K562 (cell line): Measurements from ENCODE around the gene LRP6. TPM values are rescaled to one million over a fixed set of nuclear protein-coding genes. Genes with fewer than 3 reads are reported as not detected.
A peak's percentile ranks its signal among the peaks of the same experiment; 100 is the strongest.

Source experiments
- ATAC-seq: fragments of 200-7000 bp; cut with Tn5 transposase; 3 replicates; pipeline ENCODE4 v1.9.1; 2020; ENCODE audit warnings: moderate library complexity
- BruUV-seq: library from RNA; stranded (reverse); fragments of 400-500 nt; replicated peaks from 2 replicates; lab custom pipeline; 2021; lab: Mats Ljungman, UMichigan
- CTCF ChIA-PET: fragments of 300-600 bp; formaldehyde crosslinking; extraction: SDS; loops from one replicate; lab custom pipeline; 2021; ENCODE audit warnings: low intra/inter-chr PET ratio; lab: Yijun Ruan, JAX
- POLR2A ChIA-PET: fragments of 300-600, 350-650 bp; sonication (Branson Sonifier 250); formaldehyde crosslinking; extraction: SDS; loops from one replicate; lab custom pipeline; 2021; ENCODE audit warnings: antibody characterized with exemption, inconsistent platforms; lab: Yijun Ruan, JAX
- DNase-seq, 4 experiments: peaks; one replicate each; pipeline versions ENCODE4 v3.0.0 to v3.0.0-alpha.2; 2011 to 2018; ENCODE audit warnings: low spot score in 3 of 4, mixed read lengths in 3 of 4; ENCODE audit errors: extremely low read depth in 1 of 4
- FAIRE-seq: peaks from 2 replicates; lab custom pipeline; 2011; peaks lifted over from hg19 to GRCh38; lab: Jason Lieb, UNC
- H2AFZ ChIP-seq: 2 replicates; pipeline ENCODE4 v1.6.0; 2011; ENCODE audit warnings: low read depth, low read length, control low read depth, inconsistent platforms
- H3K27ac ChIP-seq: fragments of 200-600 bp; 3 replicates; pipeline ENCODE4 v1.8.0; 2011; ENCODE audit warnings: low read depth, mild to moderate bottlenecking, control low read depth, inconsistent platforms, low read length, moderate library complexity, mixed read lengths; ENCODE audit errors: extremely low read depth
- H3K27me3 ChIP-seq, 2 experiments: fragments of 300-600 bp in 1 of 2; 2 replicates in 1 of 2; 3 replicates in 1 of 2; pipeline versions ENCODE4 v1.6.0 to v1.8.0; 2011; ENCODE audit warnings: inconsistent platforms in 2 of 2, low read length in 2 of 2, mild to moderate bottlenecking in 1 of 2, mixed read lengths in 1 of 2, moderate library complexity in 1 of 2; ENCODE audit not compliant: control insufficient read depth in 2 of 2, insufficient read depth in 2 of 2
- H3K36me3 ChIP-seq: fragments of 300-600 bp; 3 replicates; pipeline ENCODE4 v1.8.0; 2011; ENCODE audit warnings: mild to moderate bottlenecking, low read length, inconsistent platforms; ENCODE audit not compliant: control insufficient read depth, insufficient read depth
- H3K4me1 ChIP-seq, 2 experiments: fragments of 200-600 bp in 1 of 2; replicated peaks in 1 of 2; 2 replicates in 1 of 2; 3 replicates in 1 of 2; pipeline versions ENCODE4 v1.5.1 to v1.8.0; 2011; ENCODE audit warnings: inconsistent platforms in 2 of 2, low read length in 2 of 2, mild to moderate bottlenecking in 1 of 2, mixed read lengths in 1 of 2, moderate library complexity in 1 of 2; ENCODE audit not compliant: control insufficient read depth in 2 of 2, insufficient read depth in 2 of 2
- H3K4me2 ChIP-seq: 2 replicates; pipeline ENCODE4 v1.6.1; 2011; ENCODE audit warnings: low read length, control low read depth, inconsistent platforms, mixed read lengths; ENCODE audit not compliant: insufficient read depth
- H3K4me3 ChIP-seq: fragments of 200-600 bp; sonication (generic), shearing (Covaris generic); 2 replicates; pipeline ENCODE4 v1.5.1; 2016; ENCODE audit warnings: control low read depth, inconsistent platforms
- H3K79me2 ChIP-seq: fragments of 200-600 bp; 3 replicates; pipeline ENCODE4 v1.8.0; 2011; ENCODE audit warnings: low read length, inconsistent platforms; ENCODE audit not compliant: control insufficient read depth, insufficient read depth
- H3K9ac ChIP-seq, 2 experiments: 2 replicates each; pipeline versions ENCODE4 v1.6.0 to v1.6.1; 2011; ENCODE audit warnings: low read depth in 2 of 2, low read length in 2 of 2, control low read depth in 1 of 2, inconsistent platforms in 1 of 2, mild to moderate bottlenecking in 1 of 2, mixed read lengths in 1 of 2; ENCODE audit not compliant: insufficient read depth in 1 of 2
- H3K9me1 ChIP-seq: one replicate; pipeline ENCODE4 v1.6.0; 2011; ENCODE audit warnings: inconsistent platforms, mild to moderate bottlenecking, low read length, moderate library complexity; ENCODE audit not compliant: control insufficient read depth, insufficient read depth
- H3K9me3 ChIP-seq: replicated peaks from 2 replicates; pipeline ENCODE4 v1.5.1; 2011; ENCODE audit warnings: low read depth, low read length, inconsistent platforms; ENCODE audit not compliant: control insufficient read depth, insufficient read depth
- H4K20me1 ChIP-seq: replicated peaks from 2 replicates; pipeline ENCODE4 v1.6.1; 2011; ENCODE audit warnings: low read length, inconsistent platforms, mixed read lengths; ENCODE audit not compliant: control insufficient read depth, insufficient read depth
- ATF4 ChIP-seq: fragments of 450-650 bp; formaldehyde crosslinking; IDR thresholded peaks from 2 replicates; pipeline ENCODE4 v1.4.0; 2022; ENCODE audit warnings: mild to moderate bottlenecking, moderate library complexity
- BHLHE40 ChIP-seq: IDR thresholded peaks from 2 replicates; pipeline ENCODE4 v1.6.1; 2011; ENCODE audit warnings: low read length, improper control_type of control experiment
- CBFA2T3 ChIP-seq: fragments of 450-650 bp; IDR thresholded peaks from 2 replicates; pipeline ENCODE4 v1.6.1; 2017
- HMG20B ChIP-seq: fragments of 250-450 bp; sonication (Bioruptor Pico); IDR thresholded peaks from 2 replicates; pipeline ENCODE4 v1.5.0; 2021; ENCODE audit warnings: mild to moderate bottlenecking
- KDM4B ChIP-seq, 2 experiments: fragments of 450-650 bp in 1 of 2; sonication (generic) in 1 of 2; IDR thresholded peaks; 2 replicates each; pipeline ENCODE4 v1.6.1; 2016 to 2017; ENCODE audit warnings: borderline replicate concordance in 2 of 2, antibody characterized with exemption in 1 of 2, low read depth in 1 of 2, mild to moderate bottlenecking in 1 of 2
- SNRNP70 ChIP-seq: fragments of 200-400 bp; formaldehyde crosslinking; optimal IDR thresholded peaks from 2 replicates; pipeline ENCODE3; 2017; ENCODE audit warnings: low read depth, low read length
- SPI1 ChIP-seq: IDR thresholded peaks from 2 replicates; pipeline ENCODE4 v1.6.1; 2011; ENCODE audit warnings: low read depth, low read length, control low read depth, borderline replicate concordance
- TBL1XR1 ChIP-seq, 2 experiments: IDR thresholded peaks; 2 replicates each; pipeline ENCODE4 v1.6.1; 2012; ENCODE audit warnings: improper control_type of control experiment in 2 of 2, low read length in 2 of 2, mild to moderate bottlenecking in 1 of 2
- WGBS: fragments of 100-300 bp; shearing (Covaris generic); methylation state at CpG from one replicate; pipeline ENCODE4 v1.1.6; 2016; ENCODE audit warnings: low coverage, mixed read lengths; ENCODE audit not compliant: insufficient coverage; ENCODE audit errors: missing lambda C conversion rate; 5-methylcytosine and 5-hydroxymethylcytosine counted together
- in situ Hi-C: fragments of 300-500 bp; cut with MboI; formaldehyde crosslinking; loops from 4 replicates; pipeline ENCODE4 v1.15.0; 2018; ENCODE audit warnings: inconsistent platforms, mixed read lengths
- intact Hi-C: fragments of 100-400 bp; cut with micrococcal nuclease; formaldehyde crosslinking; loops from 2 replicates; pipeline ENCODE4 v1.14.2; 2022
- polyA plus RNA-seq, 8 experiments: library from polyadenylated mRNA; depleted of rRNA in 4 of 8; stranded (reverse) in 5 of 8; unstranded in 3 of 8; fragments of >200 nt; fragmentation: Nextera tagmentation in 2 of 8; fragmentation: Illumina TruSeq in 1 of 8; extraction: Ambion mirVana in 2 of 8; extraction: Trizol in 1 of 8; gene quantifications; 2 replicates each; pipeline versions ENCODE4 v1.2.1 to v1.2.3, GENCODE V29; 2011 to 2014; ENCODE audit warnings: inconsistent platforms in 1 of 8, missing spikeins in 1 of 8
- total RNA-seq, 7 experiments: library from RNA; depleted of rRNA in 6 of 7; stranded (reverse); fragments of >200 nt in 6 of 7; fragmentation: Illumina TruSeq in 2 of 7; extraction: Trizol in 2 of 7; gene quantifications; 2 replicates each; pipeline versions ENCODE4 v1.2.1 to v1.2.3, GENCODE V29; 2011 to 2021; ENCODE audit warnings: low replicate concordance in 1 of 7

LRP6 gene
- total and polyA plus RNA-seq, 9 of the 15 experiments (the other 6 are each of a cell fraction or from before 2014, with no cell fraction given) = 3.0 to 17.0 (median 10.8) TPM

- DNase-seq (no peak), FAIRE-seq (no peak), ATAC-seq (no peak)
- TF ChIP-seq HMG20B (CRISPR knock-in tag) (no peak), TBL1XR1 (IDR thresholded peaks at IDR 0.05; ENCODE audit: low read length in 2 of 2) (no peak), KDM4B (IDR thresholded peaks at IDR 0.05; ENCODE audit: borderline replicate concordance in 2 of 2, low read depth in 1 of 2) (no peak), CBFA2T3 (no peak), SPI1 (peak; percentile 91), BHLHE40 (no peak), ATF4 (no peak), SNRNP70 (no peak)
- POLR2A ChIA-PET = no interaction called here
- Histone ChIP-seq H3K9ac (no peak overlapping the region), H3K4me2 (no peak overlapping the region), H3K27me3 (no peaks in the 10 kb centered on the region), H3K4me1 (no peaks in the 10 kb centered on the region), H3K9me3 (no peaks in the 10 kb centered on the region), H3K79me2 (no peaks in the 10 kb centered on the region), H4K20me1 (no peaks in the 10 kb centered on the region), H2AFZ (no peak overlapping the region), H3K4me3 (no peak overlapping the region), H3K27ac (no peak overlapping the region), H3K9me1 (no peaks in the 10 kb centered on the region), H3K36me3 (peaks cover 10% of the 10 kb centered on the region; the same call in 2 of the 3 replicates)
- 83% methylated on average over 3 of the region's 3 CpGs for WGBS
- intact Hi-C loops = no loop called here
- in situ Hi-C loops = no loop called here
- no TSS peak for BruUV-seq
- CTCF ChIA-PET = no interaction called here
Observed at GRCh38 chr12:12176402-12176801, 90.4 kb downstream of the LRP6 start.
